ENCODE data around the gene RAB20.

RAB20 gene

GRCh38 chr13:110529522-110530311 lies 31.8 kb downstream of the RAB20 start:
- DNase-seq (ENCODE audit: low read depth in 2 of 2) = no peak

- DNase-seq (ENCODE audit: low read depth in 2 of 2) = no peak
Observed at GRCh38 chr13:110528911-110529310, 32.6 kb downstream of the RAB20 start.

- no peak for DNase-seq (ENCODE audit: low read depth in 2 of 2)
Observed at GRCh38 chr13:110528371-110528770, 33.2 kb downstream of the RAB20 start.

- no peak for DNase-seq (ENCODE audit: low read depth in 2 of 2)
Observed at GRCh38 chr13:110525328-110526319, 35.9 kb downstream of the RAB20 start.

- no peak for DNase-seq (ENCODE audit: low read depth in 2 of 2)
Observed at GRCh38 chr13:110524541-110525257, 36.8 kb downstream of the RAB20 start.

GRCh38 chr13:110523838-110524540 lies 37.5 kb downstream of the RAB20 start:
- DNase-seq (ENCODE audit: low read depth in 2 of 2) = no peak

- DNase-seq (ENCODE audit: low read depth in 2 of 2) = no peak
Observed at GRCh38 chr13:110523180-110523579, 38.3 kb downstream of the RAB20 start.

- DNase-seq (ENCODE audit: low read depth in 2 of 2) = no peak
Observed at GRCh38 chr13:110522721-110523120, 38.8 kb downstream of the RAB20 start.

- no peak for DNase-seq (ENCODE audit: low read depth in 2 of 2)
Observed at GRCh38 chr13:110521946-110522345, 39.6 kb downstream of the RAB20 start.

GRCh38 chr13:110521296-110521680 lies 40.2 kb downstream of the RAB20 start:
- no peak for DNase-seq (ENCODE audit: low read depth in 2 of 2)

- DNase-seq (ENCODE audit: low read depth in 2 of 2) = no peak
Observed at GRCh38 chr13:110520431-110521295, 40.9 kb downstream of the RAB20 start.

GRCh38 chr13:110519506-110519905 lies 42.0 kb downstream of the RAB20 start:
- no peak for DNase-seq (ENCODE audit: low read depth in 2 of 2)

- DNase-seq (ENCODE audit: low read depth in 2 of 2) = no peak
Observed at GRCh38 chr13:110519046-110519445, 42.5 kb downstream of the RAB20 start.

- no peak for DNase-seq (ENCODE audit: low read depth in 2 of 2)
Observed at GRCh38 chr13:110518571-110518970, 43.0 kb downstream of the RAB20 start.

- DNase-seq (ENCODE audit: low read depth in 2 of 2) = no peak
Observed at GRCh38 chr13:110518226-110518525, 43.3 kb downstream of the RAB20 start.

- DNase-seq (ENCODE audit: low read depth in 2 of 2) = no peak
Observed at GRCh38 chr13:110517505-110518225, 43.9 kb downstream of the RAB20 start.

- DNase-seq (ENCODE audit: low read depth in 2 of 2) = no peak
Observed at GRCh38 chr13:110516500-110516899, 45.0 kb downstream of the RAB20 start.

GRCh38 chr13:110512198-110512740 lies 49.3 kb downstream of the RAB20 start:
- DNase-seq (ENCODE audit: low read depth in 2 of 2) = no peak

GRCh38 chr13:110511509-110512181 lies 49.9 kb downstream of the RAB20 start:
- DNase-seq (ENCODE audit: low read depth in 2 of 2) = no peak
